K562 (cell line): ENCODE results near the gene TAS1R3. TPM values are rescaled to one million over a fixed set of nuclear protein-coding genes. Genes with fewer than 3 reads are reported as not detected.

ENCODE experiments used
- ATAC-seq: fragments of 200-7000 bp; cut with Tn5 transposase; 3 replicates; pipeline ENCODE4 v1.9.1; 2020; ENCODE audit warnings: moderate library complexity
- BruUV-seq: library from RNA; stranded (reverse); fragments of 400-500 nt; replicated peaks from 2 replicates; lab custom pipeline; 2021; lab: Mats Ljungman, UMichigan
- CTCF ChIA-PET: fragments of 300-600 bp; formaldehyde crosslinking; extraction: SDS; loops from one replicate; lab custom pipeline; 2021; ENCODE audit warnings: low intra/inter-chr PET ratio; lab: Yijun Ruan, JAX
- POLR2A ChIA-PET: fragments of 300-600, 350-650 bp; sonication (Branson Sonifier 250); formaldehyde crosslinking; extraction: SDS; loops from one replicate; lab custom pipeline; 2021; ENCODE audit warnings: antibody characterized with exemption, inconsistent platforms; lab: Yijun Ruan, JAX
- DNase-seq, 4 experiments: peaks; one replicate each; pipeline versions ENCODE4 v3.0.0 to v3.0.0-alpha.2; 2011 to 2018; ENCODE audit warnings: low spot score in 3 of 4, mixed read lengths in 3 of 4; ENCODE audit errors: extremely low read depth in 1 of 4
- FAIRE-seq: peaks from 2 replicates; lab custom pipeline; 2011; peaks lifted over from hg19 to GRCh38; lab: Jason Lieb, UNC
- H2AFZ ChIP-seq: 2 replicates; pipeline ENCODE4 v1.6.0; 2011; ENCODE audit warnings: low read depth, low read length, control low read depth, inconsistent platforms
- H3K27ac ChIP-seq: fragments of 200-600 bp; 3 replicates; pipeline ENCODE4 v1.8.0; 2011; ENCODE audit warnings: low read depth, mild to moderate bottlenecking, control low read depth, inconsistent platforms, low read length, moderate library complexity, mixed read lengths; ENCODE audit errors: extremely low read depth
- H3K27me3 ChIP-seq, 2 experiments: fragments of 300-600 bp in 1 of 2; 2 replicates in 1 of 2; 3 replicates in 1 of 2; pipeline versions ENCODE4 v1.6.0 to v1.8.0; 2011; ENCODE audit warnings: inconsistent platforms in 2 of 2, low read length in 2 of 2, mild to moderate bottlenecking in 1 of 2, mixed read lengths in 1 of 2, moderate library complexity in 1 of 2; ENCODE audit not compliant: control insufficient read depth in 2 of 2, insufficient read depth in 2 of 2
- H3K36me3 ChIP-seq: fragments of 300-600 bp; 3 replicates; pipeline ENCODE4 v1.8.0; 2011; ENCODE audit warnings: mild to moderate bottlenecking, low read length, inconsistent platforms; ENCODE audit not compliant: control insufficient read depth, insufficient read depth
- H3K4me1 ChIP-seq, 2 experiments: fragments of 200-600 bp in 1 of 2; replicated peaks in 1 of 2; 2 replicates in 1 of 2; 3 replicates in 1 of 2; pipeline versions ENCODE4 v1.5.1 to v1.8.0; 2011; ENCODE audit warnings: inconsistent platforms in 2 of 2, low read length in 2 of 2, mild to moderate bottlenecking in 1 of 2, mixed read lengths in 1 of 2, moderate library complexity in 1 of 2; ENCODE audit not compliant: control insufficient read depth in 2 of 2, insufficient read depth in 2 of 2
- H3K4me2 ChIP-seq: 2 replicates; pipeline ENCODE4 v1.6.1; 2011; ENCODE audit warnings: low read length, control low read depth, inconsistent platforms, mixed read lengths; ENCODE audit not compliant: insufficient read depth
- H3K4me3 ChIP-seq: fragments of 200-600 bp; sonication (generic), shearing (Covaris generic); 2 replicates; pipeline ENCODE4 v1.5.1; 2016; ENCODE audit warnings: control low read depth, inconsistent platforms
- H3K79me2 ChIP-seq: fragments of 200-600 bp; 3 replicates; pipeline ENCODE4 v1.8.0; 2011; ENCODE audit warnings: low read length, inconsistent platforms; ENCODE audit not compliant: control insufficient read depth, insufficient read depth
- H3K9ac ChIP-seq, 2 experiments: 2 replicates each; pipeline versions ENCODE4 v1.6.0 to v1.6.1; 2011; ENCODE audit warnings: low read depth in 2 of 2, low read length in 2 of 2, control low read depth in 1 of 2, inconsistent platforms in 1 of 2, mild to moderate bottlenecking in 1 of 2, mixed read lengths in 1 of 2; ENCODE audit not compliant: insufficient read depth in 1 of 2
- H3K9me1 ChIP-seq: one replicate; pipeline ENCODE4 v1.6.0; 2011; ENCODE audit warnings: inconsistent platforms, mild to moderate bottlenecking, low read length, moderate library complexity; ENCODE audit not compliant: control insufficient read depth, insufficient read depth
- H3K9me3 ChIP-seq: replicated peaks from 2 replicates; pipeline ENCODE4 v1.5.1; 2011; ENCODE audit warnings: low read depth, low read length, inconsistent platforms; ENCODE audit not compliant: control insufficient read depth, insufficient read depth
- H4K20me1 ChIP-seq: replicated peaks from 2 replicates; pipeline ENCODE4 v1.6.1; 2011; ENCODE audit warnings: low read length, inconsistent platforms, mixed read lengths; ENCODE audit not compliant: control insufficient read depth, insufficient read depth
- RBFOX2 ChIP-seq: fragments of 200-400 bp; formaldehyde crosslinking; IDR thresholded peaks from 2 replicates; pipeline ENCODE4 v1.6.1; 2017; ENCODE audit warnings: low read depth, mild to moderate bottlenecking, low read length, moderate library complexity
- TAL1 ChIP-seq: fragments of 450-650 bp; IDR thresholded peaks from 2 replicates; pipeline ENCODE4 v1.6.1; 2016; ENCODE audit warnings: mild to moderate bottlenecking
- WGBS: fragments of 100-300 bp; shearing (Covaris generic); methylation state at CpG from one replicate; pipeline ENCODE4 v1.1.6; 2016; ENCODE audit warnings: low coverage, mixed read lengths; ENCODE audit not compliant: insufficient coverage; ENCODE audit errors: missing lambda C conversion rate; 5-methylcytosine and 5-hydroxymethylcytosine counted together
- in situ Hi-C: fragments of 300-500 bp; cut with MboI; formaldehyde crosslinking; loops from 4 replicates; pipeline ENCODE4 v1.15.0; 2018; ENCODE audit warnings: inconsistent platforms, mixed read lengths
- intact Hi-C: fragments of 100-400 bp; cut with micrococcal nuclease; formaldehyde crosslinking; loops from 2 replicates; pipeline ENCODE4 v1.14.2; 2022
- polyA plus RNA-seq, 8 experiments: library from polyadenylated mRNA; depleted of rRNA in 4 of 8; stranded (reverse) in 5 of 8; unstranded in 3 of 8; fragments of >200 nt; fragmentation: Nextera tagmentation in 2 of 8; fragmentation: Illumina TruSeq in 1 of 8; extraction: Ambion mirVana in 2 of 8; extraction: Trizol in 1 of 8; gene quantifications; 2 replicates each; pipeline versions ENCODE4 v1.2.1 to v1.2.3, GENCODE V29; 2011 to 2014; ENCODE audit warnings: inconsistent platforms in 1 of 8, missing spikeins in 1 of 8
- total RNA-seq, 7 experiments: library from RNA; depleted of rRNA in 6 of 7; stranded (reverse); fragments of >200 nt in 6 of 7; fragmentation: Illumina TruSeq in 2 of 7; extraction: Trizol in 2 of 7; gene quantifications; 2 replicates each; pipeline versions ENCODE4 v1.2.1 to v1.2.3, GENCODE V29; 2011 to 2021; ENCODE audit warnings: low replicate concordance in 1 of 7
- TF ChIP-seq, protein P1 (sequence below): sonication (generic); formaldehyde crosslinking; IDR thresholded peaks from 2 replicates; pipeline ENCODE4 v1.9.0; 2022; ENCODE audit warnings: mild to moderate bottlenecking, missing genetic modification reagents
- TF ChIP-seq, protein P2 (sequence below): IDR thresholded peaks from 2 replicates; pipeline ENCODE4 v1.6.1; 2016; ENCODE audit warnings: missing genetic modification characterization, missing compliant biosample characterization

TAS1R3 gene
- total and polyA plus RNA-seq, 9 of the 15 experiments (the other 6 are each of a cell fraction or from before 2014, with no cell fraction given) = 0.07 to 0.13 TPM; not detected in 7

DNA sequence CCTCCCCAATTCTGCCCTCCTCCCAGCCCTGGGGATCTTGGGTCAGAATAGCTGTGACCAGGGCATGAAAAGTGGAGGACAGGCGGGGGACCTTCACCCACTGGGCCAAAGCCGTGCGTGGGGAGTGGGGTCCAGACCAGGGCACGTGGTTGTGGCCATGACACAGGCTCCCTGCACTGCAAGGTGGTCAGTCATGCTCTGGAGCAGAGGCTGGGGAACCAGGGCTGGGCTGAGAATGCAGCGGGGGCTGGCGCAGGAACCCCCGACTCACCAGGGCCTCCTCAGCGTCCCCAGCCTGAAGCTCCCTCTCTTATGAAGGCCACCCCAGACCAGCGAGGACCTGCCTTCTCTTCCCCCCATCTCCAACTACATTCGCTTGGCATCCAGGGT lies 15.4 kb downstream of the TAS1R3 start:
- Histone ChIP-seq H3K4me3 (no peak overlapping the region; the same call in 1 of the 2 replicates), H2AFZ (no peak overlapping the region), H3K9ac (peak overlapping the region in 1 of 2 experiments; percentile 98; a peak in 2 of 4 replicates), H4K20me1 (peaks cover 37% of the 10 kb centered on the region), H3K9me1 (peaks cover 8% of the 10 kb centered on the region), H3K9me3 (no peaks in the 10 kb centered on the region), H3K27me3 (no peaks in the 10 kb centered on the region), H3K36me3 (peaks cover 36% of the 10 kb centered on the region; the same call in 1 of the 3 replicates), H3K4me1 (peaks cover 11 to 82% of the 10 kb centered on the region in 2 experiments; a peak in 3 of 5 replicates), H3K4me2 (peak overlapping the region; percentile 91; the same call in 1 of the 2 replicates), H3K79me2 (peaks cover 65% of the 10 kb centered on the region), H3K27ac (no peak overlapping the region; the same call in 2 of the 3 replicates)
- ChIA-PET POLR2A (interaction anchor here (1.3 to 4.8 kb wide), 5 partner anchors 9 to 29 kb away, joined by 6 to 22 read pairs (median 8); partner anchors contain the start of gene AURKAIP1), CTCF (no interaction called here)
- ATAC-seq = no peak
- in situ Hi-C loops (no loop called here), intact Hi-C loops (no loop called here)
- TF ChIP-seq RBFOX2 = 0 out of 2 replicates have a peak, but pooled peaks have one; percentile 5
- TF ChIP-seq, protein P1, sequence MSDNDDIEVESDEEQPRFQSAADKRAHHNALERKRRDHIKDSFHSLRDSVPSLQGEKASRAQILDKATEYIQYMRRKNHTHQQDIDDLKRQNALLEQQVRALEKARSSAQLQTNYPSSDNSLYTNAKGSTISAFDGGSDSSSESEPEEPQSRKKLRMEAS = 0 out of 2 replicates have a peak, but pooled peaks have one; percentile 7
- TF ChIP-seq TAL1 = no peak
- TF ChIP-seq, protein P2, sequence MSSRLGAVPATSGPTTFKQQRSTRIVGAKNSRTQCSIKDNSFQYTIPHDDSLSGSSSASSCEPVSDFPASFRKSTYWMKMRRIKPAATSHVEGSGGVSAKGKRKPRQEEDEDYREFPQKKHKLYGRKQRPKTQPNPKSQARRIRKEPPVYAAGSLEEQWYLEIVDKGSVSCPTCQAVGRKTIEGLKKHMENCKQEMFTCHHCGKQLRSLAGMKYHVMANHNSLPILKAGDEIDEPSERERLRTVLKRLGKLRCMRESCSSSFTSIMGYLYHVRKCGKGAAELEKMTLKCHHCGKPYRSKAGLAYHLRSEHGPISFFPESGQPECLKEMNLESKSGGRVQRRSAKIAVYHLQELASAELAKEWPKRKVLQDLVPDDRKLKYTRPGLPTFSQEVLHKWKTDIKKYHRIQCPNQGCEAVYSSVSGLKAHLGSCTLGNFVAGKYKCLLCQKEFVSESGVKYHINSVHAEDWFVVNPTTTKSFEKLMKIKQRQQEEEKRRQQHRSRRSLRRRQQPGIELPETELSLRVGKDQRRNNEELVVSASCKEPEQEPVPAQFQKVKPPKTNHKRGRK (tag) = no peak
- BruUV-seq = TSS peak; percentile 62
- FAIRE-seq = no peak
- no peak for DNase-seq
- 93% methylated on average over 10 of the region's 10 CpGs for WGBS
